Activated T-cell treated with anti-CD3 and anti-CD28 coated beads, Interleukin-2, amount 50 U/mL, for 72 hours (primary cell): ENCODE measurements around the gene RRP1. TPM values are rescaled to one million over a fixed set of nuclear protein-coding genes. Genes with fewer than 3 reads are reported as not detected.

Experiments
- ATAC-seq, 2 donors: fragments of 150-1000 bp; cut with Tn5 transposase; replicated peaks in 1 of 2; 2 replicates each; pipeline ENCODE4 v1.10.0; 2021; ENCODE audit warnings: moderate library complexity in 2 of 2, mild to moderate bottlenecking in 1 of 2
- DNase-seq, 2 donors: peaks; one replicate each; pipeline ENCODE4 v3.0.0; 2021 to 2022; ENCODE audit warnings: mixed read lengths in 1 of 2
- H3K27ac Mint-ChIP-seq: one replicate; pipeline ENCODE4 v1.8.0; 2022; ENCODE audit warnings: mild to moderate bottlenecking, moderate library complexity, mixed read lengths
- H3K27me3 Mint-ChIP-seq: one replicate; pipeline ENCODE4 v1.8.0; 2022; ENCODE audit warnings: low read depth, mixed read lengths
- H3K36me3 Mint-ChIP-seq, 2 donors: one replicate each; pipeline ENCODE4 v1.8.0; 2022; ENCODE audit warnings: mixed read lengths in 2 of 2, mild to moderate bottlenecking in 1 of 2; ENCODE audit not compliant: insufficient read depth in 2 of 2
- H3K4me1 Mint-ChIP-seq: one replicate; pipeline ENCODE4 v1.8.0; 2022; ENCODE audit warnings: low read depth, mixed read lengths
- H3K4me3 Mint-ChIP-seq, 2 donors: one replicate each; pipeline ENCODE4 v1.8.0; 2022; ENCODE audit warnings: mild to moderate bottlenecking in 2 of 2, mixed read lengths in 2 of 2, moderate library complexity in 2 of 2
- H3K9me3 Mint-ChIP-seq, 2 donors: one replicate each; pipeline ENCODE4 v1.8.0; 2022; ENCODE audit warnings: mixed read lengths in 2 of 2
- total RNA-seq, 2 donors: library from RNA; stranded (reverse); gene quantifications; one replicate each; pipeline ENCODE4 v1.2.3, GENCODE V29; 2022

RRP1 gene
- total RNA-seq, 2 donors from 2014 or later: 30.3 to 41.9 TPM

- Mint-ChIP-seq H3K4me3 (no peak overlapping the region), H3K27ac (no peak overlapping the region), H3K9me3 (no peaks in the 10 kb centered on the region), H3K27me3 (peaks cover 23% of the 10 kb centered on the region), H3K4me1 (no peaks in the 10 kb centered on the region), H3K36me3 (no peaks in the 10 kb centered on the region)
- DNase-seq (no peak), ATAC-seq (no peak)
These were observed 36.0 kb downstream of the RRP1 start for GRCh38 chr21:43825242-43825935.

GRCh38 chr21:43825936-43826622 lies 36.7 kb downstream of the RRP1 start:
- no peak overlapping the region for H3K4me3 Mint-ChIP-seq
- no peaks in the 10 kb centered on the region for H3K36me3 Mint-ChIP-seq
- ATAC-seq (peak in 1 of 2 donors; percentile 62), DNase-seq (no peak)
- H3K27ac Mint-ChIP-seq: no peak overlapping the region
- no peaks in the 10 kb centered on the region for H3K9me3 Mint-ChIP-seq
- peaks cover 23% of the 10 kb centered on the region for H3K27me3 Mint-ChIP-seq
- H3K4me1 Mint-ChIP-seq: no peaks in the 10 kb centered on the region

GRCh38 chr21:43826623-43826974 lies 37.2 kb downstream of the RRP1 start:
- ATAC-seq (no peak), DNase-seq (no peak)
- peaks cover 23% of the 10 kb centered on the region for H3K27me3 Mint-ChIP-seq
- H3K9me3 Mint-ChIP-seq: no peaks in the 10 kb centered on the region
- H3K36me3 Mint-ChIP-seq: no peaks in the 10 kb centered on the region
- no peaks in the 10 kb centered on the region for H3K4me1 Mint-ChIP-seq
- H3K27ac Mint-ChIP-seq: no peak overlapping the region
- H3K4me3 Mint-ChIP-seq: no peak overlapping the region

- H3K9me3 Mint-ChIP-seq: no peaks in the 10 kb centered on the region
- H3K36me3 Mint-ChIP-seq: no peaks in the 10 kb centered on the region
- ATAC-seq (peak in 1 of 2 donors; percentile 15), DNase-seq (no peak)
- H3K4me3 Mint-ChIP-seq: no peak overlapping the region
- H3K27me3 Mint-ChIP-seq: peaks cover 23% of the 10 kb centered on the region
- H3K4me1 Mint-ChIP-seq: no peaks in the 10 kb centered on the region
- H3K27ac Mint-ChIP-seq: no peak overlapping the region
These were observed 37.7 kb downstream of the RRP1 start for GRCh38 chr21:43827015-43827611.

GRCh38 chr21:43829161-43829560 lies 39.8 kb downstream of the RRP1 start:
- no peak for DNase-seq
- H3K36me3 Mint-ChIP-seq: peaks cover 0 to 2% of the 10 kb centered on the region in 2 donors
- H3K4me3 Mint-ChIP-seq: no peak overlapping the region
- H3K27ac Mint-ChIP-seq: no peak overlapping the region
- H3K9me3 Mint-ChIP-seq: no peaks in the 10 kb centered on the region
- H3K4me1 Mint-ChIP-seq: no peaks in the 10 kb centered on the region
- peaks cover 40% of the 10 kb centered on the region for H3K27me3 Mint-ChIP-seq
- no peak for ATAC-seq

GRCh38 chr21:43829575-43830119 lies 40.3 kb downstream of the RRP1 start:
- no peak overlapping the region for H3K4me3 Mint-ChIP-seq
- H3K27ac Mint-ChIP-seq: no peak overlapping the region
- H3K9me3 Mint-ChIP-seq: no peaks in the 10 kb centered on the region
- peaks cover 0 to 2% of the 10 kb centered on the region in 2 donors for H3K36me3 Mint-ChIP-seq
- ATAC-seq (no peak), DNase-seq (no peak)
- H3K27me3 Mint-ChIP-seq: peaks cover 45% of the 10 kb centered on the region
- peaks cover 3% of the 10 kb centered on the region for H3K4me1 Mint-ChIP-seq

- H3K27ac Mint-ChIP-seq: no peak overlapping the region
- peaks cover 11% of the 10 kb centered on the region for H3K4me1 Mint-ChIP-seq
- H3K36me3 Mint-ChIP-seq: peaks cover 0 to 2% of the 10 kb centered on the region in 2 donors
- no peak overlapping the region for H3K4me3 Mint-ChIP-seq
- no peaks in the 10 kb centered on the region for H3K9me3 Mint-ChIP-seq
- no peak for DNase-seq
- ATAC-seq: no peak
- peaks cover 69% of the 10 kb centered on the region for H3K27me3 Mint-ChIP-seq
These were observed 42.8 kb downstream of the RRP1 start for GRCh38 chr21:43832158-43832550.

GRCh38 chr21:43832648-43833047 lies 43.3 kb downstream of the RRP1 start:
- H3K9me3 Mint-ChIP-seq: no peaks in the 10 kb centered on the region
- no peak for DNase-seq
- ATAC-seq: no peak
- no peak overlapping the region for H3K27ac Mint-ChIP-seq
- H3K4me1 Mint-ChIP-seq: peaks cover 11% of the 10 kb centered on the region
- peaks cover 0 to 2% of the 10 kb centered on the region in 2 donors for H3K36me3 Mint-ChIP-seq
- H3K4me3 Mint-ChIP-seq: no peak overlapping the region
- peaks cover 74% of the 10 kb centered on the region for H3K27me3 Mint-ChIP-seq

DNA sequence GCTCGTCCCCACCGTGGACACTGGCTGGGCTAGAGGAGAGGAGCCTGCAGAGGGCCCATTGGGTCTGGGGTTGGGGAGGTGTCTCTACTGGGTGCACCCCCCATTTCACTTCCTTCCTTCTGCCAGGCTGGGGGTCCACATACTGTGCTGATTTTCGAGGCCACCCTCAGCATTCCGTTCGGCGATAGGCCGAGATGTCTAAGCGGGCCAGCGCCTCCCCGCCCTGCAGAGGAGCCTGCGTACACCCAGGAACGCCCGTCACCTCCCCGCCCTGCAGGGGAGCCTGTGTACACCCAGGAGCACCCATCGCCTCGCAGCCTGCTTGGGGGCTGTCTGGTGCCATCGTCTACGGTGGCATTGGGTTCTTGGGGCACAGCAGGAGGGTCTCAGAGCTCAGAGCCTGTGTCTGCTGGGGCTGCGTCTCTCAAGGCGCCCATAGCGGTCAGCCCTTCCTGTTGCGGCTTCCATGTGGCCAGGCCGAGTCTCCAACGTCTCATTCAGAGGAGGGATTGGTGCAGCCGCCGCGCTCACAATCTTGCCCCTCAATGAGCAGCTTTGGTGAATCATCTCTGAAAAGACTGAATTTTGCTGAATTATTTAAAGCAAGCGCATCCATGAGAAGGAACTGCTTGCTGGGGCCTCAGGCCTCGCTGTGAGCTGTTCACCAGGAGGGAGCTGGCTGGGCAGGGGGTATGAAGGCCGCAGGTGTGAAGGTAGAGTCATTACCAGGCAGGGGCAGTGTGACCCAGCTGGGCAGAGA lies 44.9 kb downstream of the RRP1 start:
- peaks cover 0 to 2% of the 10 kb centered on the region in 2 donors for H3K36me3 Mint-ChIP-seq
- no peaks in the 10 kb centered on the region for H3K9me3 Mint-ChIP-seq
- peaks cover 67% of the 10 kb centered on the region for H3K27me3 Mint-ChIP-seq
- no peak overlapping the region for H3K27ac Mint-ChIP-seq
- no peak for DNase-seq
- H3K4me1 Mint-ChIP-seq: peaks cover 22% of the 10 kb centered on the region
- no peak for ATAC-seq
- no peak overlapping the region for H3K4me3 Mint-ChIP-seq

DNA sequence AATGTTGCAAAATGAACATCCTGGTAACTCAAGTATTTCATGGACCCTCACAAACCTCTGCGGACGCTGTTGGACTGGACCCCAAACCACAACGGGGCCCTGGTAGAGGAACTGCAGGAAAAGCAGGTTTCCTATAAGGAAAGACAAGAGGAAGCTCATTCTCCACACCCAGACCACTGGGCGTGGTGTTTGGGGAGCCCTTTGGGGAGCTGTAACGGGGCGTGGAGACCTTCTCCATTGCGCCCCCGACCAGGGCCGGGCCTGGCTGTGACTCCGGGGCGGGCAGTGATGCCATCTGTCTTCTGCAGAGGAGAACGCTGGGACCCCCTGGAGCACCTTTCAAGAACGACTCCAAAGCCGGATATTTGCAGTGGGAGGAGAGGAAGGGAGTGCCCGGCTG lies 45.7 kb downstream of the RRP1 start:
- Mint-ChIP-seq H3K36me3 (peaks cover 0 to 2% of the 10 kb centered on the region in 2 donors), H3K4me1 (peaks cover 24% of the 10 kb centered on the region), H3K27me3 (peaks cover 59% of the 10 kb centered on the region), H3K27ac (no peak overlapping the region), H3K4me3 (no peak overlapping the region), H3K9me3 (no peaks in the 10 kb centered on the region)
- ATAC-seq: no peak
- no peak for DNase-seq

GRCh38 chr21:43835861-43836260 lies 46.5 kb downstream of the RRP1 start:
- Mint-ChIP-seq H3K4me1 (peaks cover 26% of the 10 kb centered on the region), H3K9me3 (no peaks in the 10 kb centered on the region), H3K4me3 (no peak overlapping the region), H3K27me3 (peaks cover 58% of the 10 kb centered on the region), H3K27ac (no peak overlapping the region), H3K36me3 (peaks cover 0 to 2% of the 10 kb centered on the region in 2 donors)
- no peak for DNase-seq
- no peak for ATAC-seq

DNA sequence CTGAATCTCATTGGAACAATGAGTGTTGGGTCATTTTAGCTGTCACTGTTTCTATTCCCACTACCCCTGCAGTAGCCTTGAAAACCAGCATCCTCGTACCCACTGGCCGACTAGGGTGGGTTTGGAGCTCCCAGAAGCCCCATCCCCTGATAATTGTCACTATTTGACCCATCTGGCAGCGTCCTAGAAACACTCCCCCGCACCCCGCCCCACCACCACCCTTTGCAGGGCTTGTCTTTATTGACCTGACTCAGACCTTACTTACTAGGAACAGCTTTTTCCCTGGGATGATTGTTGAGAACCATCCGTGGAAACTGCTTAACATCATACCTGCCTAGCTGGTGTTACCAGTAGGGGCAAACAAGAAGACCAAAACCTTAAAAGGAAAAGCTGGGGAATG lies 47.2 kb downstream of the RRP1 start:
- no peak for ATAC-seq
- Mint-ChIP-seq H3K9me3 (no peaks in the 10 kb centered on the region), H3K4me1 (peaks cover 26% of the 10 kb centered on the region), H3K36me3 (peaks cover 0 to 2% of the 10 kb centered on the region in 2 donors), H3K4me3 (no peak overlapping the region), H3K27ac (no peak overlapping the region), H3K27me3 (peaks cover 58% of the 10 kb centered on the region)
- no peak for DNase-seq

GRCh38 chr21:43840259-43840658 lies 50.9 kb downstream of the RRP1 start:
- H3K27ac Mint-ChIP-seq: no peak overlapping the region
- ATAC-seq: no peak
- H3K4me1 Mint-ChIP-seq: peaks cover 43% of the 10 kb centered on the region
- H3K27me3 Mint-ChIP-seq: peaks cover 30% of the 10 kb centered on the region
- no peak overlapping the region for H3K4me3 Mint-ChIP-seq
- DNase-seq: no peak
- H3K9me3 Mint-ChIP-seq: no peaks in the 10 kb centered on the region
- peaks cover 0 to 3% of the 10 kb centered on the region in 2 donors for H3K36me3 Mint-ChIP-seq
